NCI-H2081 treated with DMSO at 0.1 percent for 48 hours (cell line): ENCODE data around the gene SLC9A9.

Source experiments
- DNase-seq: peaks from one replicate; lab custom pipeline; 2025; lab: John Stamatoyannopoulos, UW

SLC9A9 gene

DNA sequence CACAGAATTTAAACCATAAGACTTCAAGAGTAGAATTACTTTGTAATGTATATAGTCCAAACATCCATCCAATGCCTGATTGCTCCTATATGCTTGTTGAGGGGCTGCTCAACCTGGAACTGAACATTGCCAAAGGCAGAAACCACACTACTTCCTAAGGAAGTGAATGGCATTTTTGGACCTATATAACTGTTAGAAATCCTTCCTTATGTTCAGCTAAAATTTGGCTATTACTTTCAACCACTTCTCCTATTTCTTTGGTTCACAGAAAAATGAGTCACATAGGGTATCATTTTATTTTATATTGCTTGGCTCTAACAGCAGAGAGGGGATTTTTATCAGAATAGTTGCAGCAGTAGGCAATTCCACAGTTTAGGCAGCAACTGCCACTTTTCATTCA, 342.1 kb downstream of the SLC9A9 start:
- no peak for DNase-seq

DNA sequence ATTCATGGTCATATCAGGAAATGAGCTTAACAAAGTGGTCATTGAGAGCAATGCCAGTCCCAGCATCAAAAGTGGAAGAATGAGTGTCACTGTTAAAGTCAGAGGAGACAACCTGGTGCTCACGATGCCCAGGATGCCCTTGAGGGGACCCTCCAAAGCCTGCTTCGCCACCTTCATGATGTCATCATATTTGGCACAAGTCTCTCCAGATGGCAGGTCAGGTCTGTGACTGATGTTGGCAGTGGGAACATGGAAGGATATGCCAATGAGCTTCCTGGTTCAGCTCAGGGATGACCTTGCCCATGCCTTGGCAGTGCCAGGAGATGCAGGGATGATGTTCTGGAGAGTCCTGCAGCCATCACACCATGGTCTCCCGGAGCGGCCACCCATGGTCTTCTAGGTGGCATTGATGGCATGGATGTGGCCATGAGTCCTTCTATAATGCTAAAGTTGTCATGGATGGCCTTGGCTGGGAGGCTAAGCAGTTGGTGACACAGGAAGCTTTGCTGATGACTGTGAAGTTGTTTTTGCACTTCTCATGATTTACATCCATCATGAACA, 344.9 kb downstream of the SLC9A9 start:
- no peak for DNase-seq

DNA sequence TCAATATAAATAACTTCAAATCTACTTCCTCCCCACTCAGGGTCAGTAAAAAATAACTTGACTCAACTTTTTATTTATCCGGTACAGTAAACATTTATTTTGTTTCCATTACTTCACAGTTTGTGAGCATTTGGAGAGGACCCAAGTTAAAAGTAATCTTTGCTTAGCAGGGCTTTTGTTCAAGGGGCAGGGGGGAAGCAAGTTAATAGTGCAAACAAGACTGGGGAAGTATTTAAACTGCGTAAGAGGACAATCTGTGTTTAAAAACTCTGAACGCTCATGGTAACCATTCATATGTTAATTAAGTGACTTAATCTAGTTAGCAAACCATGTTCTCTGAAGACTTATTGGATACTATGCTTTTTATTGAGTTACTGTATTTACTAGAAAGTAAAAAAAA, 346.2 kb downstream of the SLC9A9 start:
- DNase-seq = no peak

DNA sequence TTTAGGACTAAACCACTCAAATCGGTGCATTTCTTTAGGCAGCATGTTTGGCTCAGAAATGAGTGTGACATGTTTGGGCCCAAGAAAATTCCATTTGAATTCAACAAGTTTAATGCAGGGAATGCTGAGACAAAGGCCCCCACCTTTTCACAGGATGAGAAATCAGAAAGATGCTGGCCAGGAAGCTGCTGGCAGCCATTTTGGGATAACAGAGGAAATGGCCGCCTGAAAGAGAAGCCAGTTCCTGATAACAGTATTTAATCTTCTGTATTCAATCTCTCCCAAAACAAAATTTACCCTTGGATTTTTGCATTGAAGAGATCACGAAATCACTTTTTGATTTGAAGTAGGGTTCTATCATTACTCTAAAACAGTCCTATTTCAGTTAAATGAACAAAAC, 350.9 kb downstream of the SLC9A9 start:
- DNase-seq = no peak

DNA sequence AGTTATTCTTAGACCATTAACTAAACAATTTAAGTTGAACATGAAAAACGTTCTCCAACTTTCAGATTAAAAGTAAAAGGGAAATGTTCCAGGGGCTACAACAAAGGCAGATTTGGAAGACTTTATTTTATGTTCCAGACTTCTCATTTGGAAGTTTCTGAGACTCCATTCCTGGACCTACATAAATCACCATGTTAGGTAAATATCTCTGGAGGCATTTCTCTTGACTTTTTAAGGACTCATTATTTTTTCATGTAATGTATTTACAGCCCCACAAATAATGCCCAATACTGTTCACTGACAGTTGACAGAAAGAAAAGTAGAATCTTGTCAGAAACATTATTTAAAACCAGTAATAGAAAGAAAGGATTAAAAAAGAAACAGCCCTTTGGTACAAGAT, 352.1 kb downstream of the SLC9A9 start:
- DNase-seq = no peak

DNA sequence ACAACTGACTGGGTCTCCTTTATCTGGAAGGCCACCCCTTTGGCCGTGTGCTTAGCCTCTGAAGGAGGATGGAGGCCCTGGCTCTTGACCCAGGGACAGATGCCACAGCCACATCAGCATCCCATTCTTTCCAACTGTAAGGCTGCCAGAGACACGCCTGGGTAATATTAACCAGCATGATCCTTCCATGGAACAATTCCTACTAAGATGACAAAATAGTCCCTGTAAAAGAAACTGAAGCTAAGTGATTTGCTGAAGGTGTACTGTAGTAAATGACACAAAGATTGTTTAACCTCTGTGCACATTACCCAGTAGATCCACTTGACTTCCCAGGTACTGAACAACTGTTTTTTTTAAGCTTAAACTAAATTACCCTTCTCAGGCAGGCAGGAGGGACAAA, 352.7 kb downstream of the SLC9A9 start:
- no peak for DNase-seq

DNA sequence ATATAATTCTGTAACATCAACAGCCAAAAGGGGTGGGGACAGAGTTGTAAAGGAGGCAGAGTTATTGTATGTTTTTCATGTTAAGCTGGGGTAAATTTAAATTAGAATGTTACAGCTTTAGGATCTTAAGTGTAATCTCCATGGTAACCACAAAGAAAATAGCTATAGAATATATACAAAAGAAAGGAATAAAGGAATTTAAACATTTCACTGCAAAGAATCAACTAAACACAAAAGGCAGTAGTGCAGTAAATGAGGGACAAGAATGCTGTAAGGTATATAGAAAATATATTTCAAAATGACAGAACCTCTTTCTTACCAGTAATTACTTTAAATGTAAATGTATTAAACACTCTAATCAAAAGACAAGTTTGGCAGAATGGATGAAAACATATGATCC, 361.7 kb downstream of the SLC9A9 start:
- DNase-seq = no peak

DNA sequence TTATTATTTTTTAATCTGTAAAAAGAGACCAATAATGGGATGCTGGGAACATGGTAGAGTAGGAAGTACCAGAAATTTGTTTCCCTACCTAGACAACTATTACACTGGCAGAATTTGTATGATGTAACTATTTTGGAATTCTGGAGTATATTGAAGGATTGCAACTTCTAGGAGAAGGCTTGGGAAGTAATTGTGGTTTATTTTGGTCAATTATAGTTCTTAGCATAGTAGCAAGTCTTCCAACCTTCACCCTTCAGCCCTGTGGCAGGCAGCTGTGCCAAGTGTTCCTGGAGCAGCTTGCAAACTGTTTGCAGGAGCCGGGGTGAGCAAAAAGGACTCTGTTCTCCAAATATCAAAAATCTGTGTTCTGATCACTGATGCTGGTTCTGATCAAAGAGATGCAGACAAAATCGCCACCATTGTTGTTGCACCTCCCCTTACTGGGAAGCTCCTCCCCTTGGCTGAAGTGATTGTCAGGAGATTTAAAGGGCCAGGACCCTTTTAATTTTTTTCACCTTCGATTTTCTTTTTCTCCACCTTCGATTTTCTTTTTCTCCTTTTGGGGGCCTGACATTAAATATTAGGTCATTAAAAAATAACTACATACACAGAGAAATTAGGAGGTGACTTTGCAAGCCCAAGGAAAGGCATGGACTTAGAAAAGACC, 363.3 kb downstream of the SLC9A9 start:
- DNase-seq = no peak

DNA sequence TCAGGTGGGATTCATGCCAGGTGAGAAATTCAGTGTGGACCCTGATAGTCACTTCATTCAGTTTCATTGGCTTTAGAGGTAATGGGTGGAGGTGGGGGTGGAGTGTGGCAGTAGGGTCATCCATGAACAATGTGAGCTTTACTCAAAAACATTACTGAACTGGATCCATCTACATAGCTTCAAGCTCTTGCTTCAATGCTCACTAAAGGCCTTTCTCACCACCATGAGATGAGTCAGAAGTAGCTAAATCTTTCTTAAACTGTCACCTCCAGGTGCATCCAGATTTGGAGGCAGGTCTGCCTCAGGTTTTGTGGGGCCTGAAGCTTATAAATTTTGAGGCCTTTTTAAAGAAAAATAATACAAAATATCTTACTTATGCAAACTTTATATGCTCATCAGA, 365.1 kb downstream of the SLC9A9 start:
- no peak for DNase-seq

DNA sequence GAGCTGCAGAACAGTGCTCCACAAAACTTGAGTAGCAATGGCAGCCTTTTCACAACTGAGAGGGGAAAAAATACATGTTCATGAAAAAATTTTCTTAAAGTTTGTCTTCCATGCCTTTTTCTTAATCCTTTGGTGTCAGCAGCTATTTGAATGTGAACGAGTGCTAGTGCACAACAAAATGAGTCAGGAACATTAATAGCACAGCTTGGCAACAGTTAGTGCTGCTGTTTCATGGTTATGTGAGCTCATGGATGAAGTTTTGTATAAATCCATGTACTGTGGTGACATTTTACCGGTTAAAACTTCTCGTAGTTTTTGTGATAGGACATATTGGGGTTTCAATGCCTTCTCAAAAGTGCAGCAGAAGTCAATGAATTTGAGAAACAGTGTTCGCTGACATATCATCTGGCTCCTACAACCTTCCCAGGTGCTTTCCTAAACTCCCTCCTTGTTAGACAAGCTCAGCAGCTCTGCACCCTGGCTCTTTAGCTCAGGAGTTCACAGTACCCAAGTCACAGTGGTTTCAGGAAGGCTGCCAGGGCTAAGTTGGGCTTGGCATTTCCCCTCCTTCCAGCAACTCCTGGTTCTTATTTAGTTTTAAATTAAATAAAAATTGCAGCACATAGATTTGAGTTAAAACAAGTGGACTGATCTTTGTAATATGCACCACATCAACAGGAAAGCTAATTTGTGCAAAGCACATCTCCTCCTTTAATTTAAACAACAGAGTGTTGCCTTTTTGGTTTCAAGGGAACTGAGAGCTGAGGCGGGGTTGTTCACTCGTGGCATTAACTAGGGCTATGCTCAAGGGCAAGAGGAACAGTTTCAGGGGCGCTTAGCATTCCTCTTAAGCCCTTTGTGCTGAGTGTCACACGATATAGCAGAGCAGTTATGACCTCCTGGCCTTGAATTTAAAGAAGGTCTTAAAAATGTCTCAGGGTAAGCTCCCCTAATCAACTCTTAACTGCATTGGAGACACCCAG, 365.9 kb downstream of the SLC9A9 start:
- no peak for DNase-seq

DNA sequence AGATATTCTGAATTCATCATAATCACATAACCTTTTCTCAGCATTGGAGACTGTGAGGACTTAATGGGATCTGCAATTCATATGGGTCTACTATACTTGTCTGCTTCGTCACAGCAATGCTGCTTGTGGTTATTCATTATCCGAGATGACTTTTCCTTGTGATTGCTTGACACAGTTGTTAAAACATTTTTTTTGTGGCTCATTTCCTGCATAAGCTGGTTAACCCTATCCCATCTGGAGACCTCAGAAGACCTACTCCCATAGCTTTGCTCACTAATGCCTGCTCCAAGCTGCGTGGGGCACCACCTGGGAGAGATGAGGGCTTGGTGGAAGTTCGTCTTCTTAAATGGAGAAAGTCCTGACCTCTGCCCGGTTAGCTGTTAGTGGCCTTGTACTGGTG, 367.9 kb downstream of the SLC9A9 start:
- no peak for DNase-seq

DNA sequence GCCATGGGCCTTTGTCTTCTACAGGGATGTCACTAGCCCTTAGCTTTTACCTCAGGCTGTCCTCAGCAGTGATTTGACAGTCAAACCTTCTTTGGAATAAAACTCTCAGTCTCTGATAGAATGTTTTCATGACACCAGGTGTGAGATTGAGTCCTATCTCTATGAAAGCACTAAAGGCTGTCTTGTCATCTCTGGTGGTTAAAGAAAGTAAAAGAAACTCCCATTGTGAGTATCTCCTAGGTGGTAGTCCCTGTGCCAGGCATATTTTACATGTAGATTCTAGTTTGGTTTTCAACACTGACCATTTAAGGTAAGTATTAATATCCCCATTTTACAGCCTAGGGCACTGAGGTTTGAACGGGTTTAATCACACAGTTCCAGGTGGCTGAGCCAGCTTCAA, 368.5 kb downstream of the SLC9A9 start:
- no peak for DNase-seq

DNA sequence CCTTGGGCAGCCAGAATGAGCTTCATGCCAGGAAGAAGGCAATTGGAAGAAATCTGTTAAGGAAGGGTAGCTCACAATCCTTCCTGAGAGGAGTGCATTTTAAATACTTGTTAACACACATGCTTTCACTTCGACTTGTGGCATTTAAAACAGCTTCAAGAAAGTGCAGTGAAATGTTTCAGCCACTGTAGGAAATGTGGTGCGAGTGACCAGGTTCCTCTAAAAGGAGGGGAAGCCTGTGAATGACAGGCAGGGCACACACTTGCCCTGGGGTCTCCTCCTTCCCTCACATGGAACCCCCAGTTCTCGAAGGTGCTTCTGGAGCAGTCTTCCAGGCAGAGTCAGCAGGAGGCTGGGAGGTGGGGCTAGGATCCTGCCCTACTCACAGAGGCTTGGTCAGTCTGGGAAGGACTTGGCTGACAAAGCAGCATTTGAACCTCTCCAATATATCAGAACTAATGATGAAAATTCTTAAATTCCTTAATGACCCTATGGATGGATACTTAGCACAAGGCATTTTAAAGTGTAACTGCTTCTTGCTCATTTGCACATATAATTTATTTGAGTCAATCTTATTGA, 370.1 kb downstream of the SLC9A9 start:
- DNase-seq = no peak

DNA sequence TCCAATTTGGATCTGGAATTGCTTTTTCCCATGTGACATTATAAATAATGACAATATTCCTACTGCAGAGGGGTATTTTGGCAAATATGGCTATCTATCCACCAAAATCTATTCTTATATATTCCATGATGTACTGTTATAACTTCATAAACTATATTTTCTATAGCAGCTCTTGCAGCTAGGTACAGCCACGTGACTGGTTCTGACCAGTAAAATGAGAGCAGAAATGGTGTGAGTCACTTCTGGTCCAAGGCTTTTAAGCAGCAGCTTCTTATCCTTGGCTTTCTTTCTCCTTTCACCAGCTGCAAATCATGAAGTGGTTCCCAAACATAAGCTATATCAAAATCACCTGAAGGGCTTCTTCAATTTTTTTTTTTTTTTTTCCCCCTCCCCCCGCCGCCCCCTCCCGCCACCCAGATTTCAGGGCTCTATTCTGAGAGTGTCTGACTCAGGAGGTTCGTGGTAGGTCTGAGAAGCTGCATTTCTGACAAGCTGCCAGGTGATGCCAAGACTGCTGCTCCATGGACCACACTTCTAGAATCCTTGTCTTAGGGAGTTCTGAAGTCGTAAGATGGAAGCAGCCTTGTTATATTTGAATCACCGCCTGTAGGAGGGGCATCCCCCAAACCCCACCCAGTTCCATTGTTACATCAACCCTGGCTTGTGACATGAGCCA, 371.2 kb downstream of the SLC9A9 start:
- no peak for DNase-seq

DNA sequence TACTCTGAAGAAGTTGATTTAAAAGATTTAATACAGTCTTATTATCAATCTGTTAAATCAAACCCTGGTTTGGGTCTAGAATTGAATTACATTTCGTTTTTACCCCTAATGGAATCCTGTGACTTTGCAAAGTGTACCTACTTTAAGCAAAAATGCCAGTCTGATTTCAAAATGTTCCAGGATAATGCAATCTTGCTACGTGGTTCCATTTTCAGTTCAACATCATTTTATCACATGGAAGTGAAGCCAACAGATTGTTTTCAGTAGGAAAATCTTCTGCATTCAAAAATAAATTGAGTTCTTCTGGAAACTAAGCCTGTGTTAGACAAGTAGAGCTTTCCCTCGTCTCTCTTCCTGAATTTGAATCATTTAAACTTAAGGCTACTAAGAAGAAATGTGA, 372.3 kb downstream of the SLC9A9 start:
- no peak for DNase-seq

DNA sequence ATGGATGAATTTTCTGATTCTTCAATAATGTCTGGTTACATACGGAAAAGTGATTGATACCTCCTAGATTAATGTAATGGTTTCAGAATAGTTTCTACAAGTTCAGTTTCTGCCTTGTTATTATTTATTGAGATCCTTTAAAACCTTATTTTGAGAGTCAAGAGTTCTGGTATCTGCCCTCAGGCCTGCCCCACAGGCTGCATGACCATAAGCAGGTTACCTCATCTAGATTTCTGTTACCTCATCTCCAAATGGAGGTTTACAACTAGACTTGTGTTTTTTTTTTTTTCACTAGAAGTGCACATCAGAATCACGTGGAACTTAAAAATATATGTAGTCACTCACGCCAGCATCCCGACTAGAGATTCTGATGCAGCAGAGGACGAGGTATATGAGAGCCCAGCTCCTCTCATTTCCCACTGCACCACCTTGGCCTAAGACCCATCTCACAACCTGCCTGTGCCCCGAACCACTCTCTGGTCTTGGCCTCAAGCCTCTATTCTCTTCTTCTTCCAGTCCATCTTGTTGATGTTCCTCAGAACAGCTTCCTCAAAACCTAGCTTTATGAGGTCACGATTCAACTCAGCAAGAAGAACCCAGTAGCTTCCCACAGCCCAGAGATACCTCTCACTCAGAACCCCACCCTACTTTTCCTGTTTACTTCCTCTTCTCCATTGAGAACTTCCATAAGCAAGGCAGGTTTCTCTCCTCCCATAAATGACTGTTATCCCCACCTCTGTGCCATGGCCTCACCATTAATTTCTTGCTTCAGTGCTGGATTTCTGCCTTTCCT, 375.3 kb downstream of the SLC9A9 start:
- DNase-seq = no peak

DNA sequence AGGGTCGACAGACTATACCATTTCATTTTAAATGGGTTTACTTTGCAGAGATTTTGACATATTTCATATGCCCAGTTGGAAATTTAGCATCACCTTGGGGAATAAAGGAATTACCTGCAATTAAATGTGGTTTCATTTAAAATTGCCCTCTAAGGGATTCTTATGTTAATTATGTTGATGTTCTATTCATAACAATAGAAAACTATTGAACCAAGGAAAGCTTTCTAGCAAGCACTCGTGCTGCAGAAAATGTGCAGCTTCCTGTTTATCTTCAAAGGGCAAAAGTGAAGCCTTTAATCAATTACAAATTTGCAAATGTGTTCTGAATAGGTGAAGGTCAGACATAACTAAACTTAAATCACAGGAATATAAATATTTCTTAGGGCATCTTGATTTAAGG, 376.6 kb downstream of the SLC9A9 start:
- DNase-seq = no peak

DNA sequence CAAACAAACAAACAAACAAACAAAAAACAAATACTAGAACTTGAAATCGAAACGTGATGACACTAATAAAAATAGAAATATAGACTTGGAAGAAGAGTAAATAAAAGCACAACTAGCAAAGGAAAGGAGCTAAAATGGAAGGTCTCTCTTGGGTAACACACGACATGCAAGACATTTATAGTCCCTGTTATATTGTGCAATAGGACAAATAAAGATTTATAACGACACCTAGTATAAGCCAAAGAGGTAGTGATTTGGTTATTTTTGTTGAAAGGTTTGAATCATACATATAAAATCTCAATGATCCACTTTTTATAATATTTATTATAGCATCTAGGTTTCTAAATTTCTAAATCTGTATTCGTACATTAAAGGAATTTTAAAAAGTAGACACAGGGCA, 379.1 kb downstream of the SLC9A9 start:
- no peak for DNase-seq

DNA sequence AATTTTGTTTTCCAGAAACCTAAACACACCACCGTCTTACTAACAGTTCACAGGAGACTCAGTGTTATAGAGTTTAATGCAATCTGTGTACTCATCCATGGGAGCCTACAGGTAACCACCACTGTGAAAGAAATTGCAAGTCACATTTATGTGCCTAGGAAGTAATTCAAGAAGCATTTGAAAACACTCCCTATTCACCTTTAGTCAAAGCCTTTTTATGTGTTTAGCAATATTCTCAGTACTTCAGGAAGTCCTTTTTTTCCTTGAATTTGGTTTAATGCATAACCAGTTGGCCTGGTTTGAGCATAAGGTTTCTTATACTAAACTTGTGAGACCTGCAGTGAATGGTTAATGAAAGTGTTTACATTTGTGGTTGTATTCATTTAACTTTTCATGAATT, 382.6 kb downstream of the SLC9A9 start:
- DNase-seq = no peak

DNA sequence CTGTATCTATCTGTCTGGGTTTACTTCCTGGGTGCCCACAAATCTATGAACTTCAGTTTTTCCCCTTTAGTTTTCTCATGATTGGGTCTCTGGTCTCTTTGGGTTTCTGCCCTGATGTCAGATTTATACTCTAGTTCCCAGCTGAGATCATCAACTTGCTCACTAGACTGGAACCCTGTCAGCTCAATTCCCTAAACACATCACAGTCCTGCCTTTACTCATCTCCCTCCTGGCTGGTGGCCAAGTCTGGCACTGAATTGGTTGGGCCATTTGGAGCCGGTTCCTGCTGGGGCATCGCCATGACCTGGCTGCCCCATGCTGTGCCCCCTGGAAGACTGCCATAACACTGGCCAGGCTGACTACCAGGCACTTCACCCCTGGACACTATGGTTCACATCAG, 383.4 kb downstream of the SLC9A9 start:
- DNase-seq = no peak

DNA sequence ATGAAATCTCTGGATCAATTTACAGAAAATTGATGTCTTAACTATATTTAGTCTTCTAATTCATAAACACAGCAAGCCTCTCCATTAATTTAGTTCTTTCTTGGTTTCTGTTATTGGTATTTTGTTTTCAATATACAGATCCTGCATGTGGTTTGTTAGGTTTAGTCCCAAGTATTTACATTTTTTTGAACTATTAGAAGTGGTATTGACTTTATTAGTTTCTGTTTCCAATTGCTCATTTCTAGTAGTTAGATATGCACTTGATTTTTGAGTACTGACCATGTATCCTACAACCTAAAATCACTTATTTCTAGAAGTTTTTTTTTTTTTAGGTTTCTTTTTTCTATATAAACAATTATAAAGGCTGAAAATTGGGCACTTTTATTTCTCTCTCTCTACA, 392.8 kb downstream of the SLC9A9 start:
- no peak for DNase-seq
